Duodenal mucosa (tissue), 2 donors: ENCODE measurements around the gene HNRNPA0.

ENCODE experiments used
- H3K27ac ChIP-seq: one replicate; pipeline ENCODE4 v1.7.0; 2013; ENCODE audit warnings: low read depth, low read length
- H3K27me3 ChIP-seq, 2 donors: one replicate each; pipeline ENCODE4 v1.7.0; 2013; ENCODE audit warnings: low read length in 2 of 2, control low read depth in 1 of 2; ENCODE audit not compliant: insufficient read depth in 2 of 2, control insufficient read depth in 1 of 2
- H3K36me3 ChIP-seq, 2 donors: one replicate each; pipeline ENCODE4 v1.7.0; 2013; ENCODE audit warnings: low read length in 2 of 2, control low read depth in 1 of 2; ENCODE audit not compliant: insufficient read depth in 2 of 2, control insufficient read depth in 1 of 2
- H3K4me1 ChIP-seq, 2 donors: one replicate each; pipeline ENCODE4 v1.7.0; 2013; ENCODE audit warnings: low read length in 2 of 2, control low read depth in 1 of 2; ENCODE audit not compliant: insufficient read depth in 2 of 2, control insufficient read depth in 1 of 2
- H3K4me3 ChIP-seq, 2 donors: one replicate each; pipeline ENCODE4 v1.7.0; 2013; ENCODE audit warnings: low read length in 2 of 2, low read depth in 1 of 2
- H3K9ac ChIP-seq, 2 donors: one replicate each; pipeline ENCODE4 v1.7.0; 2013; ENCODE audit warnings: low read length in 2 of 2, low read depth in 1 of 2
- H3K9me3 ChIP-seq, 2 donors: one replicate each; pipeline ENCODE4 v1.7.0; 2013; ENCODE audit warnings: low read length in 2 of 2, control low read depth in 1 of 2; ENCODE audit not compliant: control insufficient read depth in 1 of 2

HNRNPA0 gene

GRCh38 chr5:137728048-137728447 lies 26.1 kb downstream of the HNRNPA0 start:
- Histone ChIP-seq H3K9me3 (no peaks in the 10 kb centered on the region), H3K4me1 (no peaks in the 10 kb centered on the region), H3K27me3 (no peaks in the 10 kb centered on the region), H3K9ac (no peak overlapping the region), H3K36me3 (no peaks in the 10 kb centered on the region), H3K27ac (no peak overlapping the region), H3K4me3 (no peak overlapping the region)

- Histone ChIP-seq H3K9me3 (no peaks in the 10 kb centered on the region), H3K4me3 (no peak overlapping the region), H3K27me3 (no peaks in the 10 kb centered on the region), H3K4me1 (no peaks in the 10 kb centered on the region), H3K27ac (no peak overlapping the region), H3K9ac (no peak overlapping the region), H3K36me3 (no peaks in the 10 kb centered on the region)
These were observed 26.5 kb downstream of the HNRNPA0 start for GRCh38 chr5:137727623-137728022.

GRCh38 chr5:137724251-137724650 lies 29.9 kb downstream of the HNRNPA0 start:
- Histone ChIP-seq H3K9ac (no peak overlapping the region), H3K9me3 (no peaks in the 10 kb centered on the region), H3K4me3 (no peak overlapping the region), H3K27me3 (no peaks in the 10 kb centered on the region), H3K36me3 (no peaks in the 10 kb centered on the region), H3K27ac (no peak overlapping the region), H3K4me1 (no peaks in the 10 kb centered on the region)

GRCh38 chr5:137718611-137719010 lies 35.6 kb downstream of the HNRNPA0 start:
- Histone ChIP-seq H3K27me3 (no peaks in the 10 kb centered on the region), H3K27ac (no peak overlapping the region), H3K4me1 (no peaks in the 10 kb centered on the region), H3K9me3 (peaks cover 0 to 2% of the 10 kb centered on the region in 2 donors), H3K4me3 (no peak overlapping the region), H3K36me3 (no peaks in the 10 kb centered on the region), H3K9ac (no peak overlapping the region)

- H3K9me3 ChIP-seq = peaks cover 0 to 2% of the 10 kb centered on the region in 2 donors
- no peaks in the 10 kb centered on the region for H3K36me3 ChIP-seq
- no peaks in the 10 kb centered on the region for H3K27me3 ChIP-seq
- H3K9ac ChIP-seq = no peak overlapping the region
- H3K27ac ChIP-seq = no peak overlapping the region
- H3K4me3 ChIP-seq = no peak overlapping the region
- H3K4me1 ChIP-seq = no peaks in the 10 kb centered on the region
These were observed 37.8 kb downstream of the HNRNPA0 start for GRCh38 chr5:137716337-137716736.

GRCh38 chr5:137715456-137715855 lies 38.7 kb downstream of the HNRNPA0 start:
- peaks cover 0 to 2% of the 10 kb centered on the region in 2 donors for H3K9me3 ChIP-seq
- H3K9ac ChIP-seq = no peak overlapping the region
- H3K36me3 ChIP-seq = no peaks in the 10 kb centered on the region
- no peaks in the 10 kb centered on the region for H3K4me1 ChIP-seq
- H3K4me3 ChIP-seq = no peak overlapping the region
- H3K27me3 ChIP-seq = no peaks in the 10 kb centered on the region
- H3K27ac ChIP-seq = no peak overlapping the region

GRCh38 chr5:137714946-137715345 lies 39.2 kb downstream of the HNRNPA0 start:
- H3K27ac ChIP-seq = no peak overlapping the region
- H3K9ac ChIP-seq = no peak overlapping the region
- H3K36me3 ChIP-seq = no peaks in the 10 kb centered on the region
- H3K27me3 ChIP-seq = no peaks in the 10 kb centered on the region
- H3K9me3 ChIP-seq = peaks cover 0 to 2% of the 10 kb centered on the region in 2 donors
- H3K4me1 ChIP-seq = no peaks in the 10 kb centered on the region
- H3K4me3 ChIP-seq = no peak overlapping the region

GRCh38 chr5:137714494-137714893 lies 39.7 kb downstream of the HNRNPA0 start:
- no peaks in the 10 kb centered on the region for H3K4me1 ChIP-seq
- peaks cover 0 to 2% of the 10 kb centered on the region in 2 donors for H3K9me3 ChIP-seq
- H3K36me3 ChIP-seq = no peaks in the 10 kb centered on the region
- no peaks in the 10 kb centered on the region for H3K27me3 ChIP-seq
- H3K4me3 ChIP-seq = no peak overlapping the region
- no peak overlapping the region for H3K27ac ChIP-seq
- H3K9ac ChIP-seq = no peak overlapping the region

- H3K27me3 ChIP-seq = no peaks in the 10 kb centered on the region
- H3K36me3 ChIP-seq = no peaks in the 10 kb centered on the region
- no peak overlapping the region for H3K4me3 ChIP-seq
- no peak overlapping the region for H3K27ac ChIP-seq
- no peaks in the 10 kb centered on the region for H3K4me1 ChIP-seq
- peaks cover 0 to 2% of the 10 kb centered on the region in 2 donors for H3K9me3 ChIP-seq
- no peak overlapping the region for H3K9ac ChIP-seq
These were observed 42.0 kb downstream of the HNRNPA0 start for GRCh38 chr5:137712139-137712667.

GRCh38 chr5:137710086-137710485 lies 44.1 kb downstream of the HNRNPA0 start:
- Histone ChIP-seq H3K36me3 (no peaks in the 10 kb centered on the region), H3K4me3 (no peak overlapping the region), H3K9ac (no peak overlapping the region), H3K27ac (no peak overlapping the region), H3K4me1 (no peaks in the 10 kb centered on the region), H3K9me3 (peaks cover 0 to 2% of the 10 kb centered on the region in 2 donors), H3K27me3 (no peaks in the 10 kb centered on the region)
